ENCODE measurements around the gene GRK6.

- no peak for TF ChIP-seq EZH2phosphoT487 (IDR thresholded peaks at IDR 0.05; ENCODE audit: low read length)
- TF ChIP-seq, protein P1, sequence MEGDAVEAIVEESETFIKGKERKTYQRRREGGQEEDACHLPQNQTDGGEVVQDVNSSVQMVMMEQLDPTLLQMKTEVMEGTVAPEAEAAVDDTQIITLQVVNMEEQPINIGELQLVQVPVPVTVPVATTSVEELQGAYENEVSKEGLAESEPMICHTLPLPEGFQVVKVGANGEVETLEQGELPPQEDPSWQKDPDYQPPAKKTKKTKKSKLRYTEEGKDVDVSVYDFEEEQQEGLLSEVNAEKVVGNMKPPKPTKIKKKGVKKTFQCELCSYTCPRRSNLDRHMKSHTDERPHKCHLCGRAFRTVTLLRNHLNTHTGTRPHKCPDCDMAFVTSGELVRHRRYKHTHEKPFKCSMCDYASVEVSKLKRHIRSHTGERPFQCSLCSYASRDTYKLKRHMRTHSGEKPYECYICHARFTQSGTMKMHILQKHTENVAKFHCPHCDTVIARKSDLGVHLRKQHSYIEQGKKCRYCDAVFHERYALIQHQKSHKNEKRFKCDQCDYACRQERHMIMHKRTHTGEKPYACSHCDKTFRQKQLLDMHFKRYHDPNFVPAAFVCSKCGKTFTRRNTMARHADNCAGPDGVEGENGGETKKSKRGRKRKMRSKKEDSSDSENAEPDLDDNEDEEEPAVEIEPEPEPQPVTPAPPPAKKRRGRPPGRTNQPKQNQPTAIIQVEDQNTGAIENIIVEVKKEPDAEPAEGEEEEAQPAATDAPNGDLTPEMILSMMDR (IDR thresholded peaks at IDR 0.05; ENCODE audit: low read length) = no peak
These were observed 39.1 kb upstream of the GRK6 start for GRCh38 chr5:177387405-177387804.
